HG02943 (cell line): ENCODE measurements around the gene PDE4DIP.
"Not testable (repeated sequence)": the region's sequence is repeated elsewhere in the genome, so short reads cannot be mapped to it uniquely, and the experiment has no call there.

Experiments
- ATAC-seq: cut with Tn5 transposase; IDR thresholded peaks from one replicate; pipeline ENCODE4 v1.9.1; 2021; ENCODE audit warnings: mild to moderate bottlenecking, low read depth, moderate library complexity; ENCODE audit not compliant: unreplicated experiment

PDE4DIP gene

DNA sequence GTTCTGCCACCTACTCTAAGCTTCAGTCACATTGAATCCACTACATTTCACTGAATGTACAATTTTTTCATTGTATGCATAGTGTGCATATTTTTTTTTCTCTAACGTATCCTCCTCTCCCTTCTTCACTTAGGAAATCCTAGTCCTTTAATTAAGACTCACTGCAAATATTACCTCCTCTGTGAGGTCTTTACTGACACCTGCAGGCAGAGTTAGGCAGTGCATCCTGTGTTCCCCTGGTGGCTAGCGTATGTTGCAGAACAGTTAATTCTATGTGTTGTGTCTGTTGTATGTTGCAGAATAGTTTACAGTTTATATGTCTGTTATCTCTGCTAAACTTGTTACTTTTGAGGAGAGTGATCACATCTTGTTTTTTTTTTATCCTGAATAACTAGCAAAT lies 121.9 kb downstream of the PDE4DIP start:
- not testable (repeated sequence) for ATAC-seq

DNA sequence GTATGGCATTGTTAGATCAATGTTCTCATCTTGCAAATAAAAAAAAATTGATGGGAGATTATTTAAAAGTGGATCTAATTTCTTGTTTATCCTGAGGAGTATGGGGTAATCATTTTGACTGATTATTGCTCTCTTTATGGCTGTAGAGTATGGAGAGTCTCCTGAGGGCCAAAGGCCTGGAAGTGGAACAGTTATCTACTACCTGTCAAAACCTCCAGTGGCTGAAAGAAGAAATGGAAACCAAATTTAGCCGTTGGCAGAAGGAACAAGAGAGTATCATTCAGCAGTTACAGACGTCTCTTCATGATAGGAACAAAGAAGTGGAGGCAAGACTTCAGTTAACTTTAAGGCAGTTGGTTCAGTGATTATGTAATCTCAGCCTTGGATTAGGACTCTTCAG lies 123.4 kb downstream of the PDE4DIP start:
- not testable (repeated sequence) for ATAC-seq

DNA sequence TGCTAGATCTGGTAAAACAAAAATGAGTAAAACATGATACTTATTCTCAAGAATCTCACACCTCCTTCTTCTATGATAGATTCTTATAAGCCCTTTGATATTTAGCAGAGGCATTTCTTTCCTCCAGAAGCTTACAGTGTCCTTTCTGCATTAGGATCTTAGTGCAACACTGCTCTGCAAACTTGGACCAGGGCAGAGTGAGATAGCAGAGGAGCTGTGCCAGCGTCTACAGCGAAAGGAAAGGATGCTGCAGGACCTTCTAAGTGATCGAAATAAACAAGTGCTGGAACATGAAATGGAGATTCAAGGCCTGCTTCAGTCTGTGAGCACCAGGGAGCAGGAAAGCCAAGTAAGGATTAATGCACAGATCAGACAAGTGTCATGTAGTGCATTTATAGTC lies 124.5 kb downstream of the PDE4DIP start:
- not testable (repeated sequence) for ATAC-seq

DNA sequence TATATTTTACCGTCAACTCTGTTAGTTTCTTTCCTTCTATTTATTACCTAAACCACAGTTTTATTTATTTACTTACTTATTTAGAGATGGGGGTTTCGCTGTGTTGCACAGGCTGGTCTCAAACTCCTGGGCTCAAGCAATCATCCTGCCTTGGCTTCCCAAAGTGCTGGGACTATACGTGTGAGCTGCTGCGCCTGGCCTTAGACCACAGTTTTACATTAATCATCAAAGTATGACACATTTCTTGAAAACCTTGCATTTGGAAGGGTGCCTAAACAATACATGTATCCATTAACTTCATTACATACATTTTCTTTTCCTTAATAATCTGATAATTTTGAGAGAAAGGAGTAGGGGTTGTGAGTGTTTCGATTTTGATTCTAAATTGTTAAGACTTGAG lies 124.9 kb downstream of the PDE4DIP start:
- ATAC-seq = not testable (repeated sequence)

DNA sequence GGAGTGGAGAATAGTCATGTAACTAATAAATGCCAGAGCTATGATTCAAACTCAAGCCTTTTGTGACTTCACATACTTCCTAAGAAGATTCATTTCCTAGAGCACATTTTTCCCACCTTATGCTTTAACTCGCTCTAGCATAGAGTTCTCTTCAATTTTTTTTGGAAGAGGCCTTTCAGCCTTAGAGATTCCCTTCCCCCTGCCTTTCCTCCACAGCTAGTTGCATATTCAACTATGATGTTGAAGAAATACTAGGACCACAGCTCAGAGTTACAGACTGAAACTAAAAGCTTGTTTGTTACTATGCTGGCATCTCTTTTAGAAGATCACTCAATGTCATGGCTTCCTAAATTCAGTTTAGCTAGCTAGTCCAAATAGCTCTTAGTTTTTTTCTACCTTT lies 131.2 kb downstream of the PDE4DIP start:
- ATAC-seq = not testable (repeated sequence)

GRCh38 chr1:148975866-148976537 lies 131.8 kb downstream of the PDE4DIP start:
- not testable (repeated sequence) for ATAC-seq

GRCh38 chr1:148977785-148978184 lies 133.6 kb downstream of the PDE4DIP start:
- not testable (repeated sequence) for ATAC-seq

- not testable (repeated sequence) for ATAC-seq
These were observed 145.2 kb downstream of the PDE4DIP start for GRCh38 chr1:148989378-148989777.

- ATAC-seq = not testable (repeated sequence)
These were observed 146.1 kb downstream of the PDE4DIP start for GRCh38 chr1:148990233-148990788.

DNA sequence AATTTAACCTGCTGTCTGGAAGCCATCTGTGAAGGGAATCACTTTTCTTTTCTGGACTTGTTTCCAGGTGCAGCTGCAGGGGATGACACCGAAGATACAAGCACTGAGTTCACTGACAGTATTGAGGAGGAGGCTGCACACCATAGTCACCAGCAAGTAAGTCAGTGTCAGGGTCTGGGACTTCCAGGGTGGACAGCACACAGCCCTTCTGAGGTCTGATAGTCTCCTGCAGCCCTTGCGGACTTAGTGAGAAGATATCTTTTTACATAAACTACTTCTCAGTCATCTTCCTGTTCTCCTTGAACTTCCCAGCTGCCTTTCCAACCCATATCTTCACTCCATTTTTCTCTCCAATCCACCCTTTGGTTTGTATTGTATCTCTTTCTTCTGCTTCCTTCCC lies 147.6 kb downstream of the PDE4DIP start:
- ATAC-seq = not testable (repeated sequence)

- ATAC-seq = not testable (repeated sequence)
These were observed 148.1 kb downstream of the PDE4DIP start for GRCh38 chr1:148992364-148992763.

DNA sequence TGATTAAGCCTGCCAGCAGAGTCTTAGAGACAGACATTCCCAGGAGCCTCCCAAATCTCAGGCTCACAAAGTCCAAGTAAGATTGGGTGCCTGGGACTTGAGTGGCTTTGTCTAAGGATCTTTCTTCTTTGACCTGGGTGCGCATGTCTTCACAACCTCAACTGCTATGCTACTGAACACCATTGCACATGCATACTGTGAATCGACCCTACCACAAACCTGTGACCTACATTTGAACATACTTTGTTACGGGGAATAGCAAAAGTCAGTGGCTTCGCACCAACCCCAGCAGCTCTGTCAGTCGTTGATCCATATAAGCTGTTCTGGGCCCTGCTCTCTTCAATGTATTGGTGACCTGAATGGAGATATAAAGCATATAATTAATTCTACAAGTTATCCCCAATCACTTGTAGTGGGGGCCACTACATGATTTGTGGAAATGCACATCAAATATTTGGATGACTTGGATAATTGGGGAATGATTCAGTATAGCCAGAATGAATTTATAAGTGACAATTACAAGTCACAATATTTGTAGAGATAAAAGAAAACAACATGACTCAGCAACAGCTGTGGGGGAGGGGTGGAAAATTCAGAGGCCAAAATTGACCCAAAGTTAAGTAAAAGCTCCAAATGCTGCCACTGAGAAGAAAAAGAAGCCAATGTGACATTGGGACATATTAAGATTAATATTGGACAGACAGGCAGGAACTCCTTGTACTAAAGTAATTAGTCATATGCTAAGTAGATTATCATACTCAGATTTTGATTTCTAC lies 152.4 kb downstream of the PDE4DIP start:
- ATAC-seq = not testable (repeated sequence)

DNA sequence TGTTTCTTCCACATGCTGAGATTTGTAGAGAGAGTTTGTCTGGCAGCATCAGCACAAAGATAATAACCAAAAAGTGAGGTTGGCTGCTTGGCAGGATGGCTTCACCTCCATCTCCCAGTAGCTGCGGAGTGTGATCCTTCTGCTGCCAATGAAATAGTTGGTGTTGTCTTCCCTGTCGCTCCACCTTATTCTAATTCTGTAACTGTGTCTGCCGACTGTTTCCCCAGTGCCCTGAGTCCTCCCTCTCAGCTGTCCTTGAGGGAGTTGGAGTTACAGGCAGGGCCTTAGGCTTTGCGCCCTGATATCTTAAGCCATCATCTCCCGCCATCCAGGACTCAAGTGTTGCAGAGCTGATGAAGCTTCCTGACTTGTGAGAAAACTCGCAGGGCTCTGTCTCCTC lies 153.2 kb downstream of the PDE4DIP start:
- not testable (repeated sequence) for ATAC-seq

DNA sequence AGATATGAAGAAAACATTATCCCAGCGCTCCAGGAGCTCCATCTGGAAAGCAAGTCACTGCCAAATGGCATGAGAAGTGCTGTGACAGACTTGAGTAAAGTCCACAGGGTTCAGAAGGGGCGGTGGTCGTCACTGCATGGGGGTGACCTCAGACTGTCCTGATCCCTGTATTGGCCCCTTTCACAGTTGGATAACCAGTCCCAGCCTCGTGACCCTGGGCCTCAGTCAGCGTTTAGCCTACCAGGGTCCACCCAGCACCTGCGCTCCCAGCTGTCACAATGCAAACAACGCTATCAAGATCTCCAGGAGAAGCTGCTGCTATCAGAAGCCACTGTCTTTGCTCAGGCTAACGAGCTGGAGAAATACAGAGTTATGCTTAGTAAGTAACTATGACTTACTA lies 158.4 kb downstream of the PDE4DIP start:
- ATAC-seq = not testable (repeated sequence)

- ATAC-seq = not testable (repeated sequence)
These were observed 164.1 kb downstream of the PDE4DIP start for GRCh38 chr1:149008326-149008725.

DNA sequence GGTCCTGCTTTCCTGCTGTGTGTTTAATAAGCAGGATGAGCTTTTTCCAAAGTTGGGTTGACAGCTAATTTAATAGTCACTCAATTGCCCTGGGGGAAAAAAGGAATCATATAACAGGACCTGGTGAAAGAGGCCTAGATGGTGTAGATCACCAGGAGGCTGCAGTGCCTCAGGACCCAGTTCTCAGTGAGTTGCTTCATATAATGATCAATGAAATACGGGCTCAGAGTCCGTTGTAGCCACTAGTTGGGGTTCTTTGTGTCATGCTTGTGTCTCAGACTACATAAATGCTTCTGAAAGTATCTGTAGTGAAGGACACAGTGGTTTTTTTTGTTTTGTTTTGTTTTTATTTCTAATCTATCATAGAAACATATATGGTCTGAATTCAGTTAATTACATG lies 164.5 kb downstream of the PDE4DIP start:
- ATAC-seq = not testable (repeated sequence)

- not testable (repeated sequence) for ATAC-seq
These were observed 165.5 kb downstream of the PDE4DIP start for GRCh38 chr1:149009761-149010160.

- ATAC-seq = not testable (repeated sequence)
These were observed 168.4 kb downstream of the PDE4DIP start for GRCh38 chr1:149012599-149012998.

DNA sequence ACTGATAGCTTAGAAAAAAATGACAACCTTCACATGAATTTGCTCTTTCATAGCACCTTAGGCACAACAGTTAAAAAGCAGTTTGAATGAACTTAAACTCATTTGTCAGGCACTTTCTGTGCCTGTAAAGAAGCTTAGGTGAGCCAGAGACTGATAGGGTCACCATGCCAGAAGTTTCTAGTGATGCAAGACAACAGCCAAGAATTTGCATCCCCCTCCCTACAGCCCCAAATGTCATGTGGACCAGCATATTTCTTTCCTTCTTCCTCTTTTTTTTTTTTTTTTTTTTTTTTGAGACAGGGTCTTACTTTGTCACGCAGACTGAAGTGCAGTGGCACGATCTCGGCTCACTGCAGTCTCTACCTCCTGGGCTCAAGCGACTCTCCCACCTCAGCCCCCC lies 169.3 kb downstream of the PDE4DIP start:
- not testable (repeated sequence) for ATAC-seq

DNA sequence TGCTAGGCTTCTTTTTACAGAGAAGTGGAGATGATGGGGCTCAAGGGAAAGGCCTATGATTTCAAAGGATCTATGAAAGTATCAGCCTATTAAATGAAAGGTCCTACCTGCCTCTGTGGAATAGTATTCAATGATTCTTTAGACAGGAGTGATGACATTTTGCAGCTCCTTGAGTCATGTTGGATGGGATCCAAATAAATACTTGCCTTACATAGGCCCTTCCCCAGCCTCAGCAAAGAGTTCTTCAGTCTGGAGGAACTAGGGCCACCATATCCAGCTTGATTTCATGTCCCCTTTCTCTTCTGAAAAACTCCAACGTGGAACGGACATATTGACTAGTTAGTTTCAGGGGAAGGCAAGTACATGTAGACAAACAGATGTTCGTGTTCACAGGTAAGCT lies 171.3 kb downstream of the PDE4DIP start:
- ATAC-seq = not testable (repeated sequence)

GRCh38 chr1:149016626-149017025 lies 172.4 kb downstream of the PDE4DIP start:
- ATAC-seq = not testable (repeated sequence)
